Measurements from ENCODE around the gene ENHO. TPM values are rescaled to one million over a fixed set of nuclear protein-coding genes. Genes with fewer than 3 reads are reported as not detected.
A peak's percentile ranks its signal among the peaks of the same experiment; 100 is the strongest.

The ENHO gene
- total and polyA plus RNA-seq, 10 of the 15 experiments (the other 5 are each of a cell fraction or from before 2014, with no cell fraction given) = not detected

- WGBS (ENCODE audit: insufficient coverage, insufficient replicate concordance, low lambda C conversion rate, missing lambda C conversion rate) = 11% methylated on average over 5 of the region's 5 CpGs
- FAIRE-seq = no peak
- Histone ChIP-seq H4K20me1 (ENCODE audit: control insufficient read depth, insufficient read depth) (peaks cover 3% of the 10 kb centered on the region; the same call in 1 of the 2 replicates), H3K36me3 (ENCODE audit: control insufficient read depth in 2 of 2, insufficient read depth in 2 of 2, low read length in 1 of 2) (no peaks in the 10 kb centered on the region), H3K27ac (ENCODE audit: control insufficient read depth, insufficient read depth) (no peak overlapping the region), H2AFZ (ENCODE audit: control insufficient read depth, low read depth, low read length) (no peak overlapping the region), H3K9me3 (replicated peaks; ENCODE audit: control insufficient read depth, insufficient read depth, low read length) (peaks cover 6% of the 10 kb centered on the region; the same call in 2 of the 3 replicates), H3K4me1 (ENCODE audit: control insufficient read depth, insufficient read depth, low read length) (no peaks in the 10 kb centered on the region), H3K4me3 (no peak overlapping the region), H3K79me2 (ENCODE audit: control insufficient read depth, insufficient read depth, low read length) (no peaks in the 10 kb centered on the region), H3K27me3 (replicated peaks in 1 of 2; ENCODE audit: control insufficient read depth in 2 of 2, insufficient read depth in 2 of 2, low read length in 1 of 2) (peaks cover 6 to 11% of the 10 kb centered on the region in 2 experiments), H3K4me2 (ENCODE audit: control insufficient read depth, insufficient read depth) (no peak overlapping the region), H3K9ac (ENCODE audit: control insufficient read depth, insufficient read depth, low read length) (no peak overlapping the region)
- ChIA-PET SMC1A (ENCODE audit: uncharacterized antibody, unreplicated experiment) (no interaction called here), RAD21 (ENCODE audit: unreplicated experiment) (no interaction called here), POLR2A (no interaction called here), CTCF (interaction anchor here (1.3 kb wide), 2 partner anchors 114 to 159 kb away, joined by 4 read pairs; no protein-coding TSS in a partner anchor)
- ATAC-seq = no peak
- no TSS peak for BruUV-seq (replicated peaks)
- no peak for DNase-seq (ENCODE audit: low read depth, low spot score)
- TF ChIP-seq NFXL1 (IDR thresholded peaks at IDR 0.05; ENCODE audit: borderline replicate concordance) = no peak
- in situ Hi-C loops (cut with MboI) = no loop called here
- intact Hi-C loops (cut with micrococcal nuclease; ENCODE audit: unreplicated experiment) = no loop called here
Measured at GRCh38 chr9:34563262-34563661, 40.5 kb upstream of the ENHO start.

GRCh38 chr9:34562135-34562745 lies 39.5 kb upstream of the ENHO start:
- Histone ChIP-seq H2AFZ (ENCODE audit: control insufficient read depth, low read depth, low read length) (no peak overlapping the region), H3K4me3 (no peak overlapping the region), H3K9ac (ENCODE audit: control insufficient read depth, insufficient read depth, low read length) (no peak overlapping the region), H3K27ac (ENCODE audit: control insufficient read depth, insufficient read depth) (no peak overlapping the region), H3K79me2 (ENCODE audit: control insufficient read depth, insufficient read depth, low read length) (no peaks in the 10 kb centered on the region), H3K27me3 (replicated peaks in 1 of 2; ENCODE audit: control insufficient read depth in 2 of 2, insufficient read depth in 2 of 2, low read length in 1 of 2) (peaks cover 0 to 11% of the 10 kb centered on the region in 2 experiments), H3K9me3 (replicated peaks; ENCODE audit: control insufficient read depth, insufficient read depth, low read length) (peaks cover 6% of the 10 kb centered on the region; the same call in 2 of the 3 replicates), H3K4me2 (ENCODE audit: control insufficient read depth, insufficient read depth) (no peak overlapping the region), H4K20me1 (ENCODE audit: control insufficient read depth, insufficient read depth) (peaks cover 3% of the 10 kb centered on the region; the same call in 1 of the 2 replicates), H3K36me3 (ENCODE audit: control insufficient read depth in 2 of 2, insufficient read depth in 2 of 2, low read length in 1 of 2) (no peaks in the 10 kb centered on the region), H3K4me1 (ENCODE audit: control insufficient read depth, insufficient read depth, low read length) (no peaks in the 10 kb centered on the region)
- BruUV-seq (replicated peaks) = no TSS peak
- in situ Hi-C loops (cut with MboI) (no loop called here), intact Hi-C loops (cut with micrococcal nuclease; ENCODE audit: unreplicated experiment) (no loop called here)
- ChIA-PET CTCF (interaction anchor here (1.3 kb wide), 1 partner anchor 158 kb away, joined by 4 read pairs; no protein-coding TSS in a partner anchor), RAD21 (ENCODE audit: unreplicated experiment) (no interaction called here), SMC1A (ENCODE audit: uncharacterized antibody, unreplicated experiment) (interaction anchor here (1.3 kb wide), 1 partner anchor 73 kb away, joined by 3 read pairs; no protein-coding TSS in a partner anchor), POLR2A (no interaction called here)
- DNase-seq (ENCODE audit: low read depth, low spot score) (no peak), ATAC-seq (no peak), FAIRE-seq (no peak)
- TF ChIP-seq ELK1 (IDR thresholded peaks at IDR 0.05; ENCODE audit: low read depth, low read length) (no peak), CTCF (IDR thresholded peaks at IDR 0.05 in 2 of 3, conservative IDR thresholded peaks at IDR 0.05 in 1 of 3; ENCODE audit: control insufficient read depth in 2 of 3, extremely low read depth in 1 of 3, insufficient read depth in 1 of 3, low read depth in 3 of 3, low read length in 3 of 3) (peak in 2 of 3 experiments; percentile 65 to 82; a peak in 5 of 6 replicates)
- WGBS (ENCODE audit: insufficient coverage, insufficient replicate concordance, low lambda C conversion rate, missing lambda C conversion rate) = 30% methylated on average over 7 of the region's 7 CpGs

Data from GM12878 (cell line).